GM23338 (cell line): ENCODE measurements around the gene PKHD1. TPM values are rescaled to one million over a fixed set of nuclear protein-coding genes. Genes with fewer than 3 reads are reported as not detected.

ENCODE experiments used
- ATAC-seq: fragments of 200-7000 bp; cut with Tn5 transposase; 3 replicates; pipeline ENCODE4 v1.9.1; 2020
- DNase-seq: peaks from one replicate; pipeline ENCODE4 v3.0.0-alpha.2; 2015; ENCODE audit warnings: low spot score
- H2AFZ ChIP-seq: fragments of 200-600 bp; sonication (generic); 2 replicates; pipeline ENCODE4 v1.8.0; 2016; ENCODE audit warnings: antibody characterized with exemption, mild to moderate bottlenecking, moderate library complexity
- H3F3A ChIP-seq: fragments of 200-600 bp; sonication (generic); replicated peaks from 2 replicates; pipeline ENCODE4 v1.8.0; 2017; ENCODE audit warnings: antibody characterized with exemption, mixed run types, low read depth
- H3K27ac ChIP-seq: fragments of 200-600 bp; sonication (generic); 2 replicates; pipeline ENCODE4 v1.6.1; 2016; ENCODE audit warnings: low read depth
- H3K27me3 ChIP-seq: fragments of 200-600 bp; sonication (generic); 2 replicates; pipeline ENCODE4 v1.8.0; 2016; ENCODE audit warnings: mild to moderate bottlenecking, mixed run types, moderate library complexity; ENCODE audit not compliant: insufficient read depth
- H3K36me3 ChIP-seq: fragments of 200-600 bp; sonication (generic); 2 replicates; pipeline ENCODE4 v1.8.0; 2016; ENCODE audit warnings: mild to moderate bottlenecking; ENCODE audit not compliant: insufficient read depth
- H3K4me1 ChIP-seq: fragments of 200-600 bp; sonication (generic); 2 replicates; pipeline ENCODE4 v1.8.0; 2016; ENCODE audit warnings: mild to moderate bottlenecking, moderate library complexity; ENCODE audit not compliant: insufficient read depth
- H3K4me2 ChIP-seq: fragments of 200-600 bp; sonication (generic); 2 replicates; pipeline ENCODE4 v1.7.1; 2017; ENCODE audit warnings: mixed run types
- H3K4me3 ChIP-seq: fragments of 200-600 bp; sonication (generic); 2 replicates; pipeline ENCODE4 v1.6.1; 2016; ENCODE audit warnings: mixed run types
- H3K79me2 ChIP-seq: fragments of 200-600 bp; sonication (generic); replicated peaks from 2 replicates; pipeline ENCODE4 v1.8.0; 2017; ENCODE audit warnings: mild to moderate bottlenecking; ENCODE audit not compliant: insufficient read depth
- H3K9me2 ChIP-seq: fragments of 200-600 bp; sonication (generic); 2 replicates; pipeline ENCODE4 v1.8.0; 2017; ENCODE audit not compliant: insufficient read depth
- H4K20me1 ChIP-seq: fragments of 200-600 bp; sonication (generic); replicated peaks from 2 replicates; pipeline ENCODE4 v1.8.0; 2017; ENCODE audit warnings: mild to moderate bottlenecking; ENCODE audit not compliant: insufficient read depth
- H3K27ac Mint-ChIP-seq: 2 replicates; pipeline ENCODE4 v1.8.0; 2020; ENCODE audit warnings: inconsistent platforms, mild to moderate bottlenecking, moderate library complexity, mixed read lengths
- H3K27me3 Mint-ChIP-seq: 3 replicates; pipeline ENCODE4 v1.8.0; 2022; ENCODE audit warnings: low read depth, mild to moderate bottlenecking, moderate library complexity, mixed read lengths, inconsistent platforms; ENCODE audit not compliant: insufficient read depth, poor library complexity
- H3K36me3 Mint-ChIP-seq: 3 replicates; pipeline ENCODE4 v1.8.0; 2021; ENCODE audit warnings: low read depth, mild to moderate bottlenecking, inconsistent platforms, moderate library complexity, mixed read lengths
- H3K4me1 Mint-ChIP-seq: 3 replicates; pipeline ENCODE4 v1.8.0; 2020; ENCODE audit warnings: mild to moderate bottlenecking, inconsistent platforms, mixed read lengths
- H3K4me3 Mint-ChIP-seq: 3 replicates; pipeline ENCODE4 v1.8.0; 2021; ENCODE audit warnings: moderate library complexity, mild to moderate bottlenecking, inconsistent platforms, mixed read lengths
- H3K9me3 Mint-ChIP-seq: 3 replicates; pipeline ENCODE4 v1.8.0; 2020; ENCODE audit warnings: moderate library complexity, mild to moderate bottlenecking, inconsistent platforms, mixed read lengths
- ETS1 ChIP-seq: IDR thresholded peaks from 2 replicates; pipeline ENCODE4 v1.6.1; 2016; ENCODE audit warnings: antibody characterized with exemption
- EZH2 ChIP-seq: fragments of 200-600 bp; sonication (generic); IDR thresholded peaks from one replicate; pipeline ENCODE4 v1.8.0; 2017; ENCODE audit warnings: antibody characterized with exemption, mild to moderate bottlenecking, low read depth; ENCODE audit not compliant: unreplicated experiment
- JUNB ChIP-seq: IDR thresholded peaks from one replicate; pipeline ENCODE4 v1.6.1; 2016; ENCODE audit warnings: antibody characterized with exemption; ENCODE audit not compliant: unreplicated experiment
- NANOG ChIP-seq: IDR thresholded peaks from 2 replicates; pipeline ENCODE4 v1.6.1; 2016; ENCODE audit warnings: antibody characterized with exemption, borderline replicate concordance
- POLR2AphosphoS5 ChIP-seq: IDR thresholded peaks from 2 replicates; pipeline ENCODE4 v1.6.1; 2016; ENCODE audit warnings: antibody characterized with exemption, low read depth
- STAT1 ChIP-seq: IDR thresholded peaks from one replicate; pipeline ENCODE4 v1.6.1; 2016; ENCODE audit warnings: antibody characterized with exemption; ENCODE audit not compliant: unreplicated experiment
- ZNF114 ChIP-seq: fragments of 250-450 bp; sonication (Bioruptor Pico); IDR thresholded peaks from 2 replicates; pipeline ENCODE4 v1.5.0; 2020; ENCODE audit warnings: mild to moderate bottlenecking, moderate library complexity
- ZNF462 ChIP-seq: fragments of 250-450 bp; sonication (Bioruptor Pico); IDR thresholded peaks from 2 replicates; pipeline ENCODE4 v1.5.0; 2020; ENCODE audit warnings: mild to moderate bottlenecking, moderate library complexity
- polyA plus RNA-seq: library from polyadenylated mRNA; unstranded; fragments of >200 nt; fragmentation: Nextera tagmentation; extraction: Ambion mirVana; gene quantifications from 2 replicates; pipeline ENCODE4 v1.2.1, GENCODE V29; 2016
- total RNA-seq: library from RNA; depleted of rRNA; stranded (reverse); fragments of >200 nt; shearing (Covaris generic); gene quantifications from 2 replicates; pipeline ENCODE4 v1.2.3, GENCODE V29; 2014

The PKHD1 gene
- total and polyA plus RNA-seq, 2 experiments from 2014 or later = 0.03 to 0.07 TPM

GRCh38 chr6:51620971-51621370 is 466.4 kb downstream of the PKHD1 start (continued):
- TF ChIP-seq ZNF462 (CRISPR knock-in tag) (no peak), ZNF114 (CRISPR knock-in tag) (no peak), POLR2AphosphoS5 (no peak), EZH2 (no peak)

- Mint-ChIP-seq H3K36me3 (no peaks in the 10 kb centered on the region), H3K27me3 (peaks cover 5% of the 10 kb centered on the region), H3K9me3 (no peaks in the 10 kb centered on the region), H3K27ac (no peak overlapping the region), H3K4me1 (no peaks in the 10 kb centered on the region), H3K4me3 (no peak overlapping the region)
- Histone ChIP-seq H3K4me1 (no peaks in the 10 kb centered on the region), H3K79me2 (no peaks in the 10 kb centered on the region), H3K9me2 (no peaks in the 10 kb centered on the region), H3K36me3 (no peaks in the 10 kb centered on the region), H2AFZ (no peak overlapping the region), H3K27me3 (no peaks in the 10 kb centered on the region), H3K4me2 (no peak overlapping the region), H4K20me1 (no peaks in the 10 kb centered on the region), H3K4me3 (no peak overlapping the region), H3F3A (no peaks in the 10 kb centered on the region), H3K27ac (no peak overlapping the region)
- ATAC-seq (no peak), DNase-seq (no peak)
- TF ChIP-seq JUNB = no peak
- TF ChIP-seq EZH2 = no peak
- TF ChIP-seq ZNF462 (CRISPR knock-in tag) = no peak
- no peak for TF ChIP-seq ZNF114 (CRISPR knock-in tag)
- TF ChIP-seq ETS1 = no peak
- no peak for TF ChIP-seq NANOG
- no peak for TF ChIP-seq STAT1
These were observed 468.2 kb downstream of the PKHD1 start for GRCh38 chr6:51619042-51619799.
